BJ (cell line): Measurements from ENCODE around the gene KIF5A. TPM values are rescaled to one million over a fixed set of nuclear protein-coding genes. Genes with fewer than 3 reads are reported as not detected.
A peak's percentile ranks its signal among the peaks of the same experiment; 100 is the strongest.

Source experiments
- CTCF ChIA-PET: fragments of 350-600 bp; formaldehyde crosslinking; extraction: SDS; loops from one replicate; lab custom pipeline; 2021; ENCODE audit warnings: antibody characterized with exemption, inconsistent platforms; lab: Yijun Ruan, JAX
- POLR2A ChIA-PET: fragments of 300-600 bp; sonication (Branson Sonifier 250); formaldehyde crosslinking; extraction: SDS; loops from one replicate; lab custom pipeline; 2021; ENCODE audit warnings: antibody characterized with exemption; lab: Charles Lee
- DNase-seq: peaks from one replicate; pipeline ENCODE4 v3.0.0-alpha.2; 2011; ENCODE audit warnings: low read depth
- H3K27me3 ChIP-seq: 2 replicates; pipeline ENCODE4 v1.6.0; 2011; ENCODE audit warnings: low read length; ENCODE audit not compliant: control insufficient read depth, insufficient read depth
- H3K36me3 ChIP-seq: 2 replicates; pipeline ENCODE4 v1.5.1; 2011; ENCODE audit warnings: low read length; ENCODE audit not compliant: control insufficient read depth, insufficient read depth
- H3K4me3 ChIP-seq: 2 replicates; pipeline ENCODE4 v1.5.1; 2011; ENCODE audit warnings: low read depth, mild to moderate bottlenecking, control low read depth, low read length
- CTCF ChIP-seq: IDR thresholded peaks from 2 replicates; pipeline ENCODE4 v1.5.1; 2011; ENCODE audit warnings: low read depth, mild to moderate bottlenecking, control low read depth, inconsistent platforms, low read length, moderate library complexity; ENCODE audit not compliant: insufficient read depth
- polyA plus RNA-seq: library from polyadenylated mRNA; depleted of rRNA; stranded (reverse); fragments of >200 nt; gene quantifications from 2 replicates; pipeline ENCODE4 v1.2.3, GENCODE V29; 2011

Gene KIF5A
- polyA plus RNA-seq, 1 experiment, result 0.64 TPM

DNA sequence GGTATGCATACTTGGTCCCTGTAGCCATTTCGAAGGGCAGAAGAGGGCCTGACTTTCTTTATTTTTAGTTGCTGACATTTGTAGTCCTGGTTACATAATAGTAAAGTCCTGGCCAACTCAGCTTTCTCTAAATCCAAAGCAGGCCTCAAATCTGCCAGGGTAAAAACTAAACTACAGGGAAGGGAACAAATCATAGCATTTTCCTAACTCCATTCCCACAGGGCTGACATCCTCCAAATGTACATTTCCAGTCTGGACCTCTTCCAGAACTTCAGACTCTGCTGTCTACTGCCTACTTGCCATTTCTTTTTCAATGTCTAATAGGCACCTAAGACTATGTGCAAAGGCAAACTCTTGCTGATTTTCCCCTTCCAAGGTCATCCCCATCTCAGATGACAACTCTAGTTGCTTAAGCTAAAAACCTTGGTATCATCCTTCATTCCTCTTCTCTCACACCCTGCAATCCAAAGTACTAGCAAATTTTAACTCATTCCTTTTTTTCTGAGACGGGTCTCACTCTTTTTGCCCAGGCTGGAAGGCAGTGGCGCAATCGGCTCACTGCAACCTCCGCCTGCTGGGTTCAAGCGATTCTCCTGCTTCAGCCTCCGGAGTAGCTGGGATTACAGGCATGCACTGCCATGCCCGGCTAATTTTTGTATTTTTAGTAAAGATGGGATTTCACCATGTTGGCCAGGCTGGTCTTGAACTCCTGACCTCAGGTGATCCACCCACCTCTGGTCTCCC lies 31.5 kb upstream of the KIF5A start:
- ChIA-PET CTCF (interaction anchor here (0.8 kb wide), 1 partner anchor 55 kb away, joined by 4 read pairs; no protein-coding TSS in a partner anchor), POLR2A (interaction anchor here (0.6 to 0.9 kb wide), 2 partner anchors 52 to 125 kb away, joined by 3 to 4 read pairs; no protein-coding TSS in a partner anchor)
- peak overlapping the region; percentile 76 for H3K4me3 ChIP-seq
- no peak for TF ChIP-seq CTCF
- H3K27me3 ChIP-seq, result no peaks in the 10 kb centered on the region
- no peak for DNase-seq
- peaks cover 29% of the 10 kb centered on the region for H3K36me3 ChIP-seq

DNA sequence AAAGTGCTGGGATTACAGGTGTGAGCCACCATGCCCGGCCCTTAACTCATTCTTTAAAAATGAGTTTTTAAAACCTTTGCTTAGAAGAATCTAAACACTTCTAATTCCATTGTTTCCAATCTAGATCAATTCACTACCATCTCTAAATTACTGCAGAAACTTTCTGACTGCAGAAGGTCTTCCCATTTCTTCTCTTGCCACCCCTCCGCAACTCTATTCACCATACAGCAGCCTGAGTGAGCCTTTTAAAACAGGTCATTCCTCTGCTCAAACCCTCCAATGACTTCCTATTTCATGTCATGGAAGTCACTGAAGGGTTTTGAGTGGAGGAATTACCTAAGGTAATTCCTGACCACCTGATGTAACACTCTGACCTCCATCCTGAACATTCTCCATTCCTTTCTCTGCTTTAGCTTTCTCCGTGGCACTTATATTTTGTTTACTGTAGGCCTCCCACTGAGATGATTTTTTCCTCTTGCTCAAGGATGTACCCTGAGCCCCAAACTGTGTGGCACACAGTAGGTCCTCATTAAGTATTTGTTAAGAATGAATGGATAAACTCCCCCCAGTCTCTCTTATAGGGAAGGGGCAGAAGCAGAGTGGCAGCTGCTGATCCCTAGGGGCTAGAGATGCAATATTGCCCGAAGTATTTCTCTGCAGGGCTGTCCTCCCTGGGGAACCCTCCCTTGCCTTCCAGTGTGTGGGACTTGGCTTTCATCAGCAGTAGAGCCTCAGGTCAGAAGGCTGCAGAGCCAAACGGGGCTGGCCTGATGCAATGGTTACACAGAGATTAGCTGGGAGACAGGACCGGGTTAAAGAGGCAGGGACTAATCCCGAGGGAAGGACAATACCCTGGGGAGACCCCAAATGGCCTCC lies 30.7 kb upstream of the KIF5A start:
- H3K27me3 ChIP-seq, result no peaks in the 10 kb centered on the region
- DNase-seq, result no peak
- ChIA-PET POLR2A (no interaction called here), CTCF (interaction anchor here (1.0 to 2.0 kb wide), 2 partner anchors 57 to 60 kb away, joined by 3 to 4 read pairs; no protein-coding TSS in a partner anchor)
- peak overlapping the region; percentile 76 for H3K4me3 ChIP-seq
- no peak for TF ChIP-seq CTCF
- peaks cover 28% of the 10 kb centered on the region for H3K36me3 ChIP-seq

GRCh38 chr12:57519796-57520052 lies 30.1 kb upstream of the KIF5A start:
- Histone ChIP-seq H3K36me3 (peaks cover 30% of the 10 kb centered on the region), H3K27me3 (no peaks in the 10 kb centered on the region), H3K4me3 (peak overlapping the region; percentile 76)
- POLR2A ChIA-PET, result interaction anchor here (0.6 kb wide), 1 partner anchor 10 kb away, joined by 4 read pairs; no protein-coding TSS in a partner anchor
- CTCF ChIA-PET, result interaction anchor here (1.0 to 2.0 kb wide), 2 partner anchors 58 to 61 kb away, joined by 3 to 4 read pairs; no protein-coding TSS in a partner anchor
- no peak for TF ChIP-seq CTCF
- DNase-seq, result no peak

- CTCF ChIA-PET, result interaction anchor here (1.0 to 2.0 kb wide), 3 partner anchors 58 to 61 kb away, joined by 3 to 4 read pairs (median 3); no protein-coding TSS in a partner anchor
- peak within 1 kb of the TSS; percentile 76 for H3K4me3 ChIP-seq
- H3K27me3 ChIP-seq, result no peaks in the 10 kb centered on the region
- no peak for TF ChIP-seq CTCF
- DNase-seq, result peak; percentile 92
- POLR2A ChIA-PET, result interaction anchor here (0.6 kb wide), 2 partner anchors 10 to 27 kb away, joined by 3 to 4 read pairs; partner anchors contain the start of gene DCTN2
- peaks cover 29% of the 10 kb centered on the region for H3K36me3 ChIP-seq
These were observed 29.6 kb upstream of the KIF5A start, which contains the start of gene DDIT3 for GRCh38 chr12:57520053-57520818. TSS of gene DDIT3 (minus strand) at chr12:57520514. CDS start at chr12:57517406, 3,108 bp downstream.
